ENCODE measurements around the gene WNT7B.

The WNT7B gene

GRCh38 chr22:45872659-45873263 is 104.2 kb downstream of the WNT7B start:
- no peak for DNase-seq (ENCODE audit: low read depth in 2 of 2)

GRCh38 chr22:45871721-45872120 is 105.2 kb downstream of the WNT7B start:
- no peak for DNase-seq (ENCODE audit: low read depth in 2 of 2)

Data from activated CD4-positive, alpha-beta T cell treated with anti-CD3 and anti-CD28 coated beads for 24 hours (primary cell).